T-helper 22 cell (primary cell): ENCODE results near the gene MLPH.
"Not testable (repeated sequence)": the region's sequence is repeated elsewhere in the genome, so short reads cannot be mapped to it uniquely, and the experiment has no call there.

Experiments
- DNase-seq: peaks from one replicate; pipeline ENCODE4 v3.0.0-alpha.2; 2020; ENCODE audit warnings: low read depth

The MLPH gene

DNA sequence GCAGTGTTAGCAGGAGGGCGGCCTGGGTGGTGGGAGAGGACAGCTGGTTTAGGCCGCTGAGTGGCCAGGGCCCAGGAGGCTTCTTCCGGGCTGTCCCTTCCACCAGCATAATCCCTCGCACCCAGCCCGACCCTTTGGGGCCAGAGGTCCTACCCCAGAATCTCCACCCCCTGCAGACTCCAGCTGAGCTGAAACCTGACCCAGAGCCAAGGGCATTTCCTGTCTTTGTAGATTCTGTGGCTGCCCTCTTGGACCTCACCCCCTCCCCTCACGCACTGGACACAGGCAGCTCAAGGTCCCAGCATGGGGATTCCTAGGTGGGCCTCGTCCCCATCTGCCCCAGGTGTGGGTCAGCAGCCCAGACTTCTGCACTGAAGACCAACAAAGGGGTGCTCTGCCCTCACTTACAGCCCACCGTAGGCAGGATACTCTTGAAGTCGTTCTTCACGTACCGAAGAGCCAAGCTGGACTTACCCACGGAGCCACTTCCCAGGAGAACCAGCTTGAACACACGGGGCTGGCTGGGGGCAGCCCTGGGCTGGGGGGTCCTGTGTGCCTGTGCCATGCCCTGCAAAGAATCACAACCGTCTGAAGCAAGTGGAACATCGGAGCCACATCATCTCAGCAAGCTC lies 98.7 kb downstream of the MLPH start:
- DNase-seq: no peak

DNA sequence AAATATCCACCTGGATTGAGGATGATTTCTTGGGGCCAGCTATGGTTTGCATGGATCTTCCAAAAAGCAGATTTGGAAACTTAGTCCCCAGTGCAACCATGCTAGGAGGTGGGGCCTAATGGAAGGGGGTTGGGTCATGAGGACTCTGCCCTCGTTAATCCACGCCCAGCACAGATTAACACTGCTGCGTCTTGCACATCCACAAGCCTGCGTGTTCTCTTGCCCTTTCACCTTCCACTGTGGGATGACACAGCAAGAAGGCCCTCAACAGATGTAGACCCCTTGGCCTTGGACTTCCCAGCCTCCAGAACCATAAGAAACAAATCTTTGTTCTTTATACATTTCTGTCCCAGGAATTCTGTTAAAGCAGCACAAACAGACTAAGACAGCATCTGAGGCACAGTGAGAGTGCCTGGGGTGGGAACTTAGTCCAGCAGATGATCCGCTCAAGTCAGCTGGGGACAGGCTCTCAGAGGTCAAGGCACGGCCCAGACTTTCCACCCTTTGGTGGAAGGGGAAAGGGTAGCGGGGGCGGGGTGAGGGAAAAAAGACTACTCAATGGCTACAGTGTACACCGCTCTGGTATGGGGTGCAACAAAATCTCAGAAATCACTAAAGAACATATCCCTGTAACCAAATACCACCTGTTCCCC lies 101.1 kb downstream of the MLPH start:
- no peak for DNase-seq

DNA sequence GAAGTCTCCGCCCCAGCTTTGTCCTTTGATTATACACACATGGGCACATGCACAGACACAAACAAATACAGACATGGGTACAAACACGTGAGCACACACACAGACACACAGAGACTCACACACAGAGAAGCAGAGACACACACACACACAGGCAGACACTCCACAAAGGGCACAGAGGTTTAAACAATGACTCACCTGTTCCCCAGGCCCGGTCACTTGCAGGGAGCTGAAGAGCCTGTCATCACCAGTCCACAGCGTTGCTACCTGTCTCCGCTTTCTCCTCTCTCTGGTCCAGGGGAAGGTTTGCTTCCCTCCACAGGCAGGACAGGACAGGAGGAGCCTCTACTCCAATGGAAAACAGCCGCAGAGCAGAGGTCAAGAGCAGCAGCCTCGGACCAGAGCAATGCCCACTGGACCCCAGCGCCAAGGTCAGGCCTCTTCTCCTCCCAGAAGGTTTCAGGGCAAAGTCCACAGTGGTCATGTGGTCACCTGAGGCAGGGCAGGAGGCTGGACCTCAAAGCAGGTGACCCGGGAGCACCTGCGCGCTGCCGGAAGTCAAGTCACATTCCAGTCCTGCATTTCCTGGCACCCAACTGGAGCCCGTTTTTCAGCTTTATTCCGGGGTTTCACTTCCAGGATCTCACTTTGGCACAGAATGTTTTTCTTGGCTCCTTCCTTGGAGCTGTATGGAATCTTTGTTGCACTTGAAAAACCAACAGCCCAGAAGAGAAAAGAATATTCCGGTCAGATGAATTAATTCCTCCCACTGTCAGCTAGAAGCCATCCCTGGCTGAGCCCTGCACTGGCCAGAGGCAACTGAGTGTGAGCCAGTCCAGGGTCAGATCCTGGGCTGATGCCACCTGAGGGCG lies 103.5 kb downstream of the MLPH start, which contains the start of gene RAB17:
RAB17 (minus strand) TSS at position 463 of the 869 bp plus-strand sequence. CDS start 4,580 bp downstream, outside the sequence.
- no peak for DNase-seq

DNA sequence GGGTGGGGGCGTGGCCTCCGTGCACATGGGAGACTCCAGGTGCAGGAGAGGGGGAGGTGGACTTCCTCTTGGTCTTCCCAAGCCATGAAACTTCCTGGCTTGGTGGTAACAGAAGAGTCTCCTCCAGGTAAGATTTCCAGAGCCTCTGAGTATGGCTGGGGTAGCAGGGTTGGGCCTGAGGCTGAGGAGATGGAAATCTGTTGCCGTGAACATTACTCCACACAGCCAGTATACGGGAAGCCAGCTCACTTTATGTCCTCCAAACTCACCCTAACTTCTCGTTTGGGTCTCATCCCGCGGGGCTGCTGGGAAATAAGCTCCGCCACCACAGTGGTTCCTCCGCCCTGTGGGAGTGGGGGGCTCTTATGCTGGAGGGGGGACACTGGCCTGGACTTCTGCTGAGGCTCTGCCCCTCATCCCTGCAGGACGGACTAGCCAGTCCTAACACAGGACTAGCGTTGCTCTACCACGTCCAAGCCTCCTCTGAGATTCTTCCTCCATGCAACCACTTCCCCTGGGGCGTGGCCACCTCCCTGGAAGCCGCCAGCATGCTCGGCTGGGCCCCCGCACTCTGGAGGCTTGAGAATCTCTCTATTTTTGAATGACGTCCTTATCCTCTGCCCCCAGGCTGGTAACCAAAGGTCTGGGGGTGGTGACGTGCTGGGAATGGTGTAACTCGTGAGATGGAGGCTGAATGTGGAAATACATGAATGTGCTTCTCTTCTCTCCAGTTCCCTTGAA lies 104.3 kb downstream of the MLPH start:
- DNase-seq: no peak

- no peak for DNase-seq
Measured at GRCh38 chr2:237592425-237592980, 105.5 kb downstream of the MLPH start.

DNA sequence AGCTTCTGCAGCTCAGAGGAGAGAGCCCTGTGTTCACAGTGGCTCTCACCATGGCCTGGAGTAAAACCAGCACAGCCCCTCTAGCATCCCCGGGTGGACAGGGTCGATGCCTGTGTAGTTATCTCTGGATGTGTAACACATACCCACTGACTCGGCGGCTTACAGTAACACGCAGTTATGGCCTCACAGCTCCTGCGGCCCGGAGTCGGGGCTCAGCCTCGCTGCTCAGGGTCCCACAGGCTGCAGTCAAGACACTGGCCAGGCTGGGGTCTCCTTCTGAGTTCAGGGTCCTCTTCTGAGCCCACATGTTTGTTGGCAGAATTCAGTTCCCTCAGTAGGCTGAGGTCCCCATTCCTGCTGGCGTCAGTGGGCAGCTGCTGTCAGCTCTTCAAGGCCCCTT lies 106.0 kb downstream of the MLPH start:
- no peak for DNase-seq

GRCh38 chr2:237593596-237594320 lies 106.7 kb downstream of the MLPH start:
- no peak for DNase-seq

DNA sequence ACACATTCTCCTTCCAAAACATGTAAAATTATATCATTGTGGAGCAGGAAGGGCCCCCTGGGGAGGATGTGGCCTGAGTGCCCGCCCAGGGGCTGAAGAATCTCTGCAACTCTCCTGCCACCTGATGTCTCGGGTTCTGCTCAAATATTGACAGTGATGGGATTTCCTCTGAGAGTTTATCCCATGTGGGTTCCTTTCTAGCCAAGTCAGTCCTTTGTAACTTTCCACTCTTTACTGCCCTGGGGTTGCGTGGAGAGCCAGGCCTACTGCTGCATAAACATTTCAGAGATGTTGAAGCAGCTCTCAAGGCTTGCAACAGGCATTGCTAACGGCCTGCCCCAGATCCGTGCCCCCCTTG lies 107.4 kb downstream of the MLPH start:
- DNase-seq: no peak

DNA sequence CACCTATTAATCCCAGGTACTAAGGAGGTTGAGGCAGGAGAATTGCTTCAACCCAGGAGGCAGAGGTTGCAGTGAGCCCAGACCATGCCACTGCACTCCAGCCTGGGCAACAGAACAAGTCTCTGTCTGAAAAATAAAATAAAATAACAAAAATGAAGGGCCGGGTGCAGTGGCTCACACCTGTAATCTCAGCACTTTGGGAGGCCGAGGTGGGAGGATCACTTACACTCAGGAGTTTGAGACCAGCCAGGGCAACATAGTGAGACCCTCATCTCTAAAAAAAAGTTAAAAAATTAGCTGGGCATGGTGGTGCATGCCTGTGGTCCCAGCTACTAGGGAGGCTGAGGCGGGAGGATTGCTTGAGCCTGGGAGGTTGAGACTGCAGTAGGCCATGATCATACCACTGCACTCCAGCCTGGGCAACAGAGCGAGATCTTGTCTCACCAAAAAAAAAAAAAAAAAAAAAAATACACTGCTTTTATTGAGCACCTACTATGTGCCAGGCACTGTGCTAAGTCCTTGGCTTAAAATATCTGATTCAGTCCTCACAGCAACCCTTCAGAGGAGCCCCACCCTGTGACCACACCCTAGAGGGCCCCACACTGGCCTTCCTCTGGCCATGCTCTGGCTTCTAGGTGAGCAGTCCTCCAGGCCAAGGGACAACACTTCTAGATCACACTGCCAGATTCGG lies 108.9 kb downstream of the MLPH start:
- not testable (repeated sequence) for DNase-seq

- DNase-seq: no peak
Measured at GRCh38 chr2:237596520-237597195, 109.6 kb downstream of the MLPH start.

- no peak for DNase-seq
Measured at GRCh38 chr2:237597196-237598145, 110.4 kb downstream of the MLPH start.

GRCh38 chr2:237598468-237599208 lies 111.6 kb downstream of the MLPH start:
- DNase-seq: no peak

- DNase-seq: no peak
Measured at GRCh38 chr2:237599465-237600110, 112.5 kb downstream of the MLPH start.

- no peak for DNase-seq
Measured at GRCh38 chr2:237600205-237600846, 113.3 kb downstream of the MLPH start.

DNA sequence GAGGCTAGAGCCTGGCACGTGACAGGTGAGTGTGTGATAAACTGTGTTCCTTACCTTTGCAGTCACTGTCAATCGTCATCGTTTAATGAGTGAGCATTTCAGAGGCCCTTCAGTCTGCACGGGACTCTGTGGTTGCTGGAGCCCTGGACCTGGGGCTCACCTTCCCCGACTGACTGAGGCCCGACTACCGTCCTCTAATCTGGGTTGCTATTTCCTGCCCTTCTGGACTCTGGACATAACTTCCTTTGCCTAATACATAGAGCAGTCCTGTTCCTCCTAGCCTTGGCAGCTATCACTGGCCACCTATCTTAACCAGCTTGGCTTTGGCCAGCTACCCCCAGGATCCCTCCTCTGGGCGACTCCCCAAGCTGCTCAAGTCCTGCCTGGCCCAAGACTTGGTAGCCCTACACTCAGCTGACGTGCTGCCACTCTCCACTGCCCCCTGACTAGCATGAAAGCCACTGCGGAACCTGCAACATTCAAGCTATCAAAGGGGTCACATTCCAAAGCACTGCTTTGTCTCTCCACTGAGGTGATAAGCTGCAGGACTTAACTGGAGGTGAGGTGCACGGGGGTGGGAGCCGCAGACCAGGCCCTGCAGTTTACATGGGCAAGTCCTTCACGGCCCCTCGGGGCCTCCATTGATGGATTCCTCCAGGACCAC lies 114.5 kb downstream of the MLPH start:
- DNase-seq: no peak

GRCh38 chr2:237602409-237602808 lies 115.4 kb downstream of the MLPH start:
- DNase-seq: no peak
